Stimulated activated CD4-positive, alpha-beta T cell treated with anti-CD3 and anti-CD28 coated beads, Interleukin-4, amount 100 ng/mL, for 4 hours (primary cell): ENCODE results near the gene ZCCHC3.
A peak's percentile ranks its signal among the peaks of the same experiment; 100 is the strongest.

Experiments
- DNase-seq, 2 experiments: peaks; one replicate each; pipeline ENCODE4 v3.0.0-alpha.2; 2020

The ZCCHC3 gene

GRCh38 chr20:347317-347639 is 49.9 kb downstream of the ZCCHC3 start:
- no peak for DNase-seq

GRCh38 chr20:347640-348484 is 50.5 kb downstream of the ZCCHC3 start:
- DNase-seq: peak; percentile 56 to 60

GRCh38 chr20:348972-349841 is 51.8 kb downstream of the ZCCHC3 start:
- no peak for DNase-seq
